Measurements from ENCODE around the gene ZBTB46.

DNA sequence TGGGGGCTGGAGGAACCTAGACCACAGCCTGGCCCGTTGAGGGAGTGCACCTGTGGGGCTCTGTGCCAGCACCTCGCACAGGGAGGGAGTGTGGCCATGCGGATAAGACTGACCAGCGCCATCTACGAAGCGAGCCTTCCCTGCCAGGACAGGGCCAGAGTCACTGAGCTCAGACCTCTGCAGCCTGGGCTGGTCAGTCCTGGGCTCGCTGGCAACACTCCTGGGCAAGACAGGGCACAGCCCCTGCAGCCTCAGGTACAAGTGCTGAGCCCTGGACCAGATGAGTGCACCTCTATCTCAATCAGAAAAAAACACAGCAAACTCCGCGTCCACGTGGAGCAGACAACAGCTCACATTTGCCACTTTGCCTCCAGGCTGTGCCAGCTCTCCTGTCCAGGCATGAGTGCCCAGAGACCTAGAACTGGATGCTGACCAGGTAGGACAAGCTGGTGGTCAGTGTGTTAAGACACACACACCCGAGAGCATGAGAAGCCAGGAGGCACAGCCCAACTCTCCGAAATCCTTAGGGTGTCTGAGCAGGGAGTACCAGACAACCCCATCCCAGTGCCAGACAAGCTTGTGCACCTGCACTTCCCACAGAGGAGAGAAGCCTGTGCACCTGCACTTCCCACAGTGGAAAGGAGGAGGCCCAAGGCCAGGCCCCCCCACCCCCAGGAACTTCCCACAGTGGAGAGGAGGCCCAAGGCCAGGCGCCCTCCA lies 128.2 kb downstream of the ZBTB46 start:
- TF ChIP-seq TAF1 (conservative IDR thresholded peaks at IDR 0.05), result no peak
- TF ChIP-seq, protein P1, sequence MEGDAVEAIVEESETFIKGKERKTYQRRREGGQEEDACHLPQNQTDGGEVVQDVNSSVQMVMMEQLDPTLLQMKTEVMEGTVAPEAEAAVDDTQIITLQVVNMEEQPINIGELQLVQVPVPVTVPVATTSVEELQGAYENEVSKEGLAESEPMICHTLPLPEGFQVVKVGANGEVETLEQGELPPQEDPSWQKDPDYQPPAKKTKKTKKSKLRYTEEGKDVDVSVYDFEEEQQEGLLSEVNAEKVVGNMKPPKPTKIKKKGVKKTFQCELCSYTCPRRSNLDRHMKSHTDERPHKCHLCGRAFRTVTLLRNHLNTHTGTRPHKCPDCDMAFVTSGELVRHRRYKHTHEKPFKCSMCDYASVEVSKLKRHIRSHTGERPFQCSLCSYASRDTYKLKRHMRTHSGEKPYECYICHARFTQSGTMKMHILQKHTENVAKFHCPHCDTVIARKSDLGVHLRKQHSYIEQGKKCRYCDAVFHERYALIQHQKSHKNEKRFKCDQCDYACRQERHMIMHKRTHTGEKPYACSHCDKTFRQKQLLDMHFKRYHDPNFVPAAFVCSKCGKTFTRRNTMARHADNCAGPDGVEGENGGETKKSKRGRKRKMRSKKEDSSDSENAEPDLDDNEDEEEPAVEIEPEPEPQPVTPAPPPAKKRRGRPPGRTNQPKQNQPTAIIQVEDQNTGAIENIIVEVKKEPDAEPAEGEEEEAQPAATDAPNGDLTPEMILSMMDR (IDR thresholded peaks at IDR 0.05; ENCODE audit: low read depth, low read length, missing input control), result no peak
